HepG2 (cell line): Measurements from ENCODE around the gene MBD4. TPM values are rescaled to one million over a fixed set of nuclear protein-coding genes. Genes with fewer than 3 reads are reported as not detected.

Experiments
- ATAC-seq: fragments of 200-7000 bp; cut with Tn5 transposase; 3 replicates; pipeline ENCODE4 v1.9.1; 2020; ENCODE audit warnings: mild to moderate bottlenecking, moderate library complexity
- BruUV-seq: library from RNA; stranded (reverse); fragments of 400-500 nt; replicated peaks from 2 replicates; lab custom pipeline; 2021; lab: Mats Ljungman, UMichigan
- CTCF ChIA-PET: fragments of 300-600 bp; formaldehyde crosslinking; extraction: SDS; loops from one replicate; lab custom pipeline; 2021; ENCODE audit warnings: low total read pairs, inconsistent platforms, low intra/inter-chr PET ratio; lab: Yijun Ruan, JAX
- POLR2A ChIA-PET: fragments of 350-600 bp; sonication (Branson Sonifier 250); formaldehyde crosslinking; loops from one replicate; lab custom pipeline; 2020; ENCODE audit warnings: antibody characterized with exemption, inconsistent platforms; lab: Yijun Ruan, JAX
- DNase-seq: peaks from one replicate; pipeline ENCODE4 v3.0.0-alpha.2; 2015; ENCODE audit warnings: low spot score
- FAIRE-seq: peaks from 3 replicates; lab custom pipeline; 2011; peaks lifted over from hg19 to GRCh38; lab: Jason Lieb, UNC
- H2AFZ ChIP-seq: one replicate; pipeline ENCODE4 v1.6.1; 2011; ENCODE audit warnings: low read length, inconsistent platforms
- H3K27ac ChIP-seq: fragments of 300-600 bp; 3 replicates; pipeline ENCODE4 v1.8.0; 2011; ENCODE audit warnings: mixed run types, mild to moderate bottlenecking, mixed read lengths, low read length, inconsistent platforms; ENCODE audit not compliant: insufficient read depth; ENCODE audit errors: extremely low read length
- H3K27me3 ChIP-seq, 2 experiments: fragments of 200-600 bp in 1 of 2; 2 replicates in 1 of 2; 3 replicates in 1 of 2; pipeline versions ENCODE4 v1.6.0 to v1.8.0; 2011; ENCODE audit warnings: low read length in 2 of 2, mild to moderate bottlenecking in 2 of 2, moderate library complexity in 2 of 2, inconsistent platforms in 1 of 2; ENCODE audit not compliant: insufficient read depth in 2 of 2, control insufficient read depth in 1 of 2
- H3K36me3 ChIP-seq, 2 experiments: fragments of 200-600 bp in 1 of 2; replicated peaks in 1 of 2; 2 replicates in 1 of 2; 3 replicates in 1 of 2; pipeline versions ENCODE4 v1.5.1 to v1.8.0; 2011; ENCODE audit warnings: low read length in 2 of 2, inconsistent platforms in 1 of 2; ENCODE audit not compliant: insufficient read depth in 2 of 2, control insufficient read depth in 1 of 2
- H3K4me1 ChIP-seq: 2 replicates; pipeline ENCODE4 v1.5.1; 2012; ENCODE audit warnings: low read length, inconsistent platforms; ENCODE audit not compliant: insufficient read depth
- H3K4me2 ChIP-seq: 2 replicates; pipeline ENCODE4 v1.6.0; 2011; ENCODE audit warnings: low read depth, low read length, inconsistent platforms
- H3K4me3 ChIP-seq, 3 experiments: fragments of 200-600 bp in 1 of 3; sonication (generic), shearing (Covaris generic) in 1 of 3; replicated peaks in 1 of 3; 2 replicates each; pipeline ENCODE4 v1.5.1; 2011 to 2016; ENCODE audit warnings: low read length in 3 of 3, inconsistent platforms in 2 of 3, low read depth in 2 of 3, mild to moderate bottlenecking in 2 of 3, control low read depth in 1 of 3, mixed read lengths in 1 of 3; ENCODE audit not compliant: insufficient read depth in 1 of 3
- H3K79me2 ChIP-seq: one replicate; pipeline ENCODE4 v1.6.1; 2011; ENCODE audit warnings: low read length, inconsistent platforms; ENCODE audit not compliant: insufficient read depth
- H3K9ac ChIP-seq: 2 replicates; pipeline ENCODE4 v1.6.0; 2011; ENCODE audit warnings: mild to moderate bottlenecking, low read depth, low read length, inconsistent platforms; ENCODE audit not compliant: insufficient read depth
- H3K9me3 ChIP-seq: 2 replicates; pipeline ENCODE4 v1.5.1; 2012; ENCODE audit warnings: mild to moderate bottlenecking, low read length
- H4K20me1 ChIP-seq: 2 replicates; pipeline ENCODE4 v1.6.0; 2011; ENCODE audit warnings: inconsistent platforms, mild to moderate bottlenecking, low read length, moderate library complexity; ENCODE audit not compliant: insufficient read depth
- ARHGAP35 ChIP-seq: sonication (generic); formaldehyde crosslinking; IDR thresholded peaks from 2 replicates; pipeline ENCODE4 v1.9.0; 2022; ENCODE audit warnings: mild to moderate bottlenecking, inconsistent platforms, moderate library complexity, missing genetic modification reagents, borderline replicate concordance
- ASH2L ChIP-seq: fragments of 300-600, 200-600 bp; sonication (generic); IDR thresholded peaks from 2 replicates; pipeline ENCODE4 v1.7.0; 2017; ENCODE audit warnings: low read depth, mild to moderate bottlenecking, moderate library complexity, mixed read lengths, low read length; ENCODE audit not compliant: insufficient read length
- DR1 ChIP-seq: sonication (generic); formaldehyde crosslinking; IDR thresholded peaks from 2 replicates; pipeline ENCODE4 v1.8.0; 2021; ENCODE audit warnings: mild to moderate bottlenecking, missing genetic modification reagents, inconsistent platforms
- HES4 ChIP-seq: sonication (generic); formaldehyde crosslinking; IDR thresholded peaks from 2 replicates; pipeline ENCODE4 v1.9.0; 2021; ENCODE audit warnings: mild to moderate bottlenecking, missing genetic modification reagents, borderline replicate concordance
- JARID2 ChIP-seq: sonication (generic); formaldehyde crosslinking; IDR thresholded peaks from 2 replicates; pipeline ENCODE4 v1.8.1; 2023; ENCODE audit warnings: missing genetic modification reagents, inconsistent platforms; ENCODE audit not compliant: insufficient replicate concordance
- RBAK ChIP-seq: sonication (generic); formaldehyde crosslinking; IDR thresholded peaks from 2 replicates; pipeline ENCODE4 v1.5.1; 2020; ENCODE audit warnings: mild to moderate bottlenecking, missing genetic modification reagents
- SAFB2 ChIP-seq: sonication (generic); formaldehyde crosslinking; IDR thresholded peaks from 2 replicates; pipeline ENCODE4 v1.5.1; 2020; ENCODE audit warnings: missing genetic modification reagents, low read depth, mild to moderate bottlenecking, borderline replicate concordance
- ZMYM2 ChIP-seq: sonication (generic); formaldehyde crosslinking; IDR thresholded peaks from 2 replicates; pipeline ENCODE4 v1.8.0; 2022; ENCODE audit warnings: mild to moderate bottlenecking, missing genetic modification reagents
- ZNF260 ChIP-seq: sonication (generic); formaldehyde crosslinking; IDR thresholded peaks from 2 replicates; pipeline ENCODE4 v1.4.0; 2020; ENCODE audit warnings: missing genetic modification reagents, low read depth, mild to moderate bottlenecking, borderline replicate concordance
- ZNF747 ChIP-seq: sonication (generic); formaldehyde crosslinking; IDR thresholded peaks from 2 replicates; pipeline ENCODE4 v1.8.1; 2023; ENCODE audit warnings: missing genetic modification reagents, mild to moderate bottlenecking, borderline replicate concordance
- WGBS: methylation state at CpG from one replicate; pipeline ENCODE4 v1.1.6; 2017; ENCODE audit warnings: low lambda C conversion rate; 5-methylcytosine and 5-hydroxymethylcytosine counted together
- in situ Hi-C: cut with HindIII; loops from 2 replicates; pipeline ENCODE4 v1.10.0; 2017; ENCODE audit warnings: low pct_unique_long_range_greater_than_20kb; ENCODE audit not compliant: extremely low pct_ligation_motif_present
- intact Hi-C: fragments of 100-400 bp; cut with micrococcal nuclease; formaldehyde crosslinking; loops from one replicate; pipeline ENCODE4 v1.10.0; 2022; ENCODE audit not compliant: unreplicated experiment
- polyA plus RNA-seq, 8 experiments: library from polyadenylated mRNA; depleted of rRNA in 3 of 8; stranded (reverse) in 7 of 8; unstranded in 1 of 8; fragments of >200 nt; fragmentation: Illumina TruSeq in 4 of 8; extraction: Trizol in 4 of 8; gene quantifications; 2 replicates each; pipeline versions ENCODE4 v1.2.1 to v1.2.3, GENCODE V29; 2011 to 2016; ENCODE audit warnings: low read depth in 4 of 8, missing spikeins in 1 of 8, mixed read lengths in 1 of 8; ENCODE audit not compliant: insufficient read depth in 1 of 8
- total RNA-seq, 5 experiments: library from RNA; depleted of rRNA; stranded (reverse); fragments of >200 nt; fragmentation: Illumina TruSeq; extraction: Trizol; gene quantifications; 2 replicates each; pipeline ENCODE4 v1.2.3, GENCODE V29; 2016; ENCODE audit warnings: low read depth in 1 of 5
- TF ChIP-seq, protein P1 (sequence below): IDR thresholded peaks from 2 replicates; pipeline ENCODE4 v1.6.1; 2016; ENCODE audit warnings: low read depth, control low read depth
- TF ChIP-seq, protein P2 (sequence below): sonication (generic); formaldehyde crosslinking; IDR thresholded peaks from 2 replicates; pipeline ENCODE4 v1.5.1; 2020; ENCODE audit warnings: mild to moderate bottlenecking, missing genetic modification reagents, borderline replicate concordance
- TF ChIP-seq, protein P3 (sequence below): IDR thresholded peaks from 2 replicates; pipeline ENCODE4 v1.6.1; 2016; ENCODE audit warnings: missing compliant biosample characterization, missing genetic modification reagents, borderline replicate concordance
- TF ChIP-seq, protein P4 (sequence below): sonication (generic); formaldehyde crosslinking; IDR thresholded peaks from 2 replicates; pipeline ENCODE4 v1.5.0; 2020; ENCODE audit warnings: missing genetic modification reagents
- TF ChIP-seq, protein P5 (sequence below): sonication (generic); formaldehyde crosslinking; IDR thresholded peaks from 2 replicates; pipeline ENCODE4 v1.4.0; 2020; ENCODE audit warnings: missing genetic modification reagents, low read depth, mild to moderate bottlenecking, borderline replicate concordance

Gene MBD4
- total and polyA plus RNA-seq, 2 of the 13 experiments (the other 11 are each of a cell fraction or from before 2014, with no cell fraction given) = 14.9 to 25.3 TPM

DNA sequence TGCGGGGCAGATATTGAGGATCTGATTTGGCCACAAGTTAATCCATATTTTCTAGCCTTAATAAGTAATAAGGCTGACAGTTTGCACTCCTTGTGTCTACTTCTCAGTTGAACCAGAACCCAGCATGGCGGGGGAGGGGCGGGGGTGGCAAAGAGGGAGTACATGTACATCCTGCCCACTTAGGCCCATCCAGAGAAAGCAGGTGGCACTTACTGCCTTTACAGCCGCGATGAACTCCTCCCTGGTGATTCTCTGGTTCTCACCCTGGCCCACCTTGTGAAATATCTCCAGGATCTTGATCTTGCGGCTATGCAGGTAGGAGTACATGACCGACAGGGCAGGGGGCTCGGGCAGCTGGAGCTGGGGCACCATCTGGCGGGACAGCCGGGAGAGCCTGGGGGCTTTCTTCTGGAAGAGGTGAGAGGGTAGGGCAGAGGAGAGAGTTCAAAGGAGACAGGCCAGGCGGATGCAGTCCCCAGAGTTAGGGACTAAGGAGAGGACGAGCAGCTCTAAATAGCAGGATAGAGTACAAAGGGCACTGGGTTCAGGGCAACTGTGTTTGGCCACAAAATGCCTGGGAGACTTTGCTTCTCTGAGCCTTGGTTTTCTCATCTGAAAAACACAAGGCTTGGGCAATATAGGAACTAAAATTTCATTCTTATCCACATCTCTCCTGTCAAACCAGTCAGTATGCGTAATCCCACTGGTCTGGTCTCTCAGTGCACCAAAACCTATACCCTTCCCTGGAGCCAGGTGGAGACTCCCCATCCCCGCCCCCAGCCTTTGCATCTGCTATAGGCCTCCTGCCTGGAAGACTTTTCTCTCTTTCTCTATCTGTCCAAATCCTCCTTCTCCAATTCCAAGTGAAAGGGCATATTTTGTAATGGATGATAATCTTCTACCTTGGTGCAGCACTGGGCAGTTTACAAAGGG is 21.4 kb downstream of the MBD4 start:
- Histone ChIP-seq H2AFZ (no peak overlapping the region), H3K79me2 (no peaks in the 10 kb centered on the region), H4K20me1 (no peaks in the 10 kb centered on the region), H3K4me2 (peak overlapping the region; percentile 76), H3K4me3 (peak overlapping the region; percentile 35 to 61 (median 37); a peak in 5 of 6 replicates), H3K27me3 (no peaks in the 10 kb centered on the region), H3K9me3 (no peaks in the 10 kb centered on the region), H3K9ac (peak overlapping the region; percentile 35; the same call in 1 of the 2 replicates), H3K4me1 (peaks cover 81% of the 10 kb centered on the region), H3K36me3 (no peaks in the 10 kb centered on the region), H3K27ac (peak overlapping the region; percentile 59)
- BruUV-seq = no TSS peak
- intact Hi-C loops = loop anchor here (5.0 kb wide), 1 partner anchor 461 kb away; no protein-coding TSS in a partner anchor
- in situ Hi-C loops = no loop called here
- DNase-seq = peak; percentile 64
- ChIA-PET POLR2A (interaction anchor here (0.8 to 1.3 kb wide), 3 partner anchors 11 to 102 kb away, joined by 3 to 6 read pairs (median 3); partner anchors contain the start of genes EFCAB12, IFT122 and MBD4), CTCF (no interaction called here)
- peak; percentile 89 for FAIRE-seq
- ATAC-seq = peak; percentile 76
- 20% methylated on average over 12 of the region's 14 CpGs for WGBS
- TF ChIP-seq ZMYM2 (0 out of 2 replicates have a peak, but pooled peaks have one; percentile 23), SAFB2 (no peak), ASH2L (peak; percentile 57), JARID2 (CRISPR knock-in tag) (no peak), DR1 (no peak), ARHGAP35 (CRISPR knock-in tag) (no peak), RBAK (CRISPR knock-in tag) (no peak), HES4 (CRISPR knock-in tag) (no peak), ZNF747 (no peak), ZNF260 (no peak)
- TF ChIP-seq, protein P1, sequence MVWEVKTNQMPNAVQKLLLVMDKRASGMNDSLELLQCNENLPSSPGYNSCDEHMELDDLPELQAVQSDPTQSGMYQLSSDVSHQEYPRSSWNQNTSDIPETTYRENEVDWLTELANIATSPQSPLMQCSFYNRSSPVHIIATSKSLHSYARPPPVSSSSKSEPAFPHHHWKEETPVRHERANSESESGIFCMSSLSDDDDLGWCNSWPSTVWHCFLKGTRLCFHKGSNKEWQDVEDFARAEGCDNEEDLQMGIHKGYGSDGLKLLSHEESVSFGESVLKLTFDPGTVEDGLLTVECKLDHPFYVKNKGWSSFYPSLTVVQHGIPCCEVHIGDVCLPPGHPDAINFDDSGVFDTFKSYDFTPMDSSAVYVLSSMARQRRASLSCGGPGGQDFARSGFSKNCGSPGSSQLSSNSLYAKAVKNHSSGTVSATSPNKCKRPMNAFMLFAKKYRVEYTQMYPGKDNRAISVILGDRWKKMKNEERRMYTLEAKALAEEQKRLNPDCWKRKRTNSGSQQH (CRISPR knock-in tag) = no peak
- TF ChIP-seq, protein P2, sequence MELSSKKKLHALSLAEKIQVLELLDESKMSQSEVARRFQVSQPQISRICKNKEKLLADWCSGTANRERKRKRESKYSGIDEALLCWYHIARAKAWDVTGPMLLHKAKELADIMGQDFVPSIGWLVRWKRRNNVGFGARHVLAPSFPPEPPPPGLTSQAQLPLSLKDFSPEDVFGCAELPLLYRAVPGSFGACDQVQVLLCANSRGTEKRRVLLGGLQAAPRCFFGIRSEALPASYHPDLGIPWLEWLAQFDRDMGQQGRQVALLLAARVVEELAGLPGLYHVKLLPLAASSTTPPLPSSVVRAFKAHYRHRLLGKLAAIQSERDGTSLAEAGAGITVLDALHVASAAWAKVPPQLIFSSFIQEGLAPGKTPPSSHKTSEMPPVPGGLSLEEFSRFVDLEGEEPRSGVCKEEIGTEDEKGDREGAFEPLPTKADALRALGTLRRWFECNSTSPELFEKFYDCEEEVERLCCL = no peak
- TF ChIP-seq, protein P3, sequence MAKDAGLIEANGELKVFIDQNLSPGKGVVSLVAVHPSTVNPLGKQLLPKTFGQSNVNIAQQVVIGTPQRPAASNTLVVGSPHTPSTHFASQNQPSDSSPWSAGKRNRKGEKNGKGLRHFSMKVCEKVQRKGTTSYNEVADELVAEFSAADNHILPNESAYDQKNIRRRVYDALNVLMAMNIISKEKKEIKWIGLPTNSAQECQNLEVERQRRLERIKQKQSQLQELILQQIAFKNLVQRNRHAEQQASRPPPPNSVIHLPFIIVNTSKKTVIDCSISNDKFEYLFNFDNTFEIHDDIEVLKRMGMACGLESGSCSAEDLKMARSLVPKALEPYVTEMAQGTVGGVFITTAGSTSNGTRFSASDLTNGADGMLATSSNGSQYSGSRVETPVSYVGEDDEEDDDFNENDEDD (CRISPR knock-in tag) = no peak
- TF ChIP-seq, protein P4, sequence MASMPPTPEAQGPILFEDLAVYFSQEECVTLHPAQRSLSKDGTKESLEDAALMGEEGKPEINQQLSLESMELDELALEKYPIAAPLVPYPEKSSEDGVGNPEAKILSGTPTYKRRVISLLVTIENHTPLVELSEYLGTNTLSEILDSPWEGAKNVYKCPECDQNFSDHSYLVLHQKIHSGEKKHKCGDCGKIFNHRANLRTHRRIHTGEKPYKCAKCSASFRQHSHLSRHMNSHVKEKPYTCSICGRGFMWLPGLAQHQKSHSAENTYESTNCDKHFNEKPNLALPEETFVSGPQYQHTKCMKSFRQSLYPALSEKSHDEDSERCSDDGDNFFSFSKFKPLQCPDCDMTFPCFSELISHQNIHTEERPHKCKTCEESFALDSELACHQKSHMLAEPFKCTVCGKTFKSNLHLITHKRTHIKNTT (CRISPR knock-in tag) = no peak
- TF ChIP-seq, protein P5, sequence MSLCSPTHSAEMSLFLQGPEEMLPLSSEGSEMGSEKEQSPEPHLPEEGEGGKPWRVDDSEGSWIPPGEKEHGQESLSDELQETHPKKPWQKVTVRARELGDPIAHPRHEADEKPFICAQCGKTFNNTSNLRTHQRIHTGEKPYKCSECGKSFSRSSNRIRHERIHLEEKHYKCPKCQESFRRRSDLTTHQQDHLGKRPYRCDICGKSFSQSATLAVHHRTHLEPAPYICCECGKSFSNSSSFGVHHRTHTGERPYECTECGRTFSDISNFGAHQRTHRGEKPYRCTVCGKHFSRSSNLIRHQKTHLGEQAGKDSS (CRISPR knock-in tag) = no peak
